CD4-positive, alpha-beta T cell treated with Interleukin-12 subunit alpha and Interleukin-12 subunit beta, for 1 hour (primary cell): ENCODE results near the gene PXMP4.
A peak's percentile ranks its signal among the peaks of the same experiment; 100 is the strongest.

Experiments used
- DNase-seq: peaks from one replicate; pipeline ENCODE4 v3.0.0-alpha.2; 2020

The PXMP4 gene

DNA sequence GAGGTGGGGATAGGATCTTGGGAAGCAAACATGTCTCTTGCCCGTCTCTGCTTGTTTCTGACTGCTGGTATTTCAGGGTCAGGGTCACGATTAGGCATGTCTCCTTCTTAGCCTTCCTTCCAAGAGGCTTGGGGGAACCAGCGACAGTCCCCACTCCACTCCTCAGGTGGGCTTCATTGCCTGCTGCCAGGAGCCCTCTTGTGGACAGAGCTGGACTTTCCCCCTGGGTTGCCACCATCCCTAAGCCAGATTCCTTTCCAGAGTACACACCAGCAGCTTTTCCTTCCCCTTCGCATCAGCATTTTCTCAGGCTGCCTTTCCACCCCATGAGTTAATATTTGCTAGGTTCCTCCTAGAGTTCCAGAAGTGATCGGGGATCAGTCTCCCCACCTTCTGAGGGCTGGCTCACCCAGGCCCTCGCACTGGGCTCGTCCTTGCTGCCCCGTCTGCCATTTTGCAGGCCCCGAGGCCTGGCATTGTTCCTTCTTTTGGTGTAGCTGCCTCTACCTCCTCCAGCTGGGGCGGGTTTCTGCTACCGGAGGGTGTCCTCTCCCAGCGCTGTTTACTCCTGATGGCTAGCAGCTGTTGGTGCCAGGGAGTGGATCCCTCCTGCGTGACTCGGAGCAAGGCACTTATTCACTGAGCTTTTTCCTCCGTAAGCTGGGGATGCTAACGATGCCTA lies 66.8 kb downstream of the PXMP4 start:
- DNase-seq = peak; percentile 51
